Prostate gland (tissue), 2 donors: ENCODE measurements around the gene MYO5C.

Source experiments
- CTCF ChIP-seq, 4 experiments: fragments of 200-600 bp in 2 of 4; fragments of 450-650 bp in 2 of 4; sonication (generic) in 2 of 4; IDR thresholded peaks; 1 replicate in 3 of 4; 2 replicates in 1 of 4; pipeline ENCODE4 v1.5.1; 2016 to 2019; ENCODE audit warnings: antibody characterized with exemption in 4 of 4, mild to moderate bottlenecking in 2 of 4, moderate library complexity in 2 of 4
- POLR2A ChIP-seq: fragments of 450-650 bp; IDR thresholded peaks from one replicate; pipeline ENCODE4 v1.6.1; 2016; ENCODE audit warnings: antibody characterized with exemption, mild to moderate bottlenecking
- POLR2AphosphoS5 ChIP-seq: sonication (generic); formaldehyde crosslinking; IDR thresholded peaks from one replicate; pipeline ENCODE4 v1.6.1; 2017; ENCODE audit warnings: antibody characterized with exemption

GRCh38 chr15:52262364-52262763 is 33.2 kb downstream of the MYO5C start:
- TF ChIP-seq CTCF (IDR thresholded peaks at IDR 0.05) (no peak), POLR2A (no peak), POLR2AphosphoS5 (no peak)
